Testis (tissue), 2 donors: Measurements from ENCODE around the gene KRT6B.

ENCODE experiments used
- CTCF ChIP-seq, 3 experiments: fragments of 450-650 bp in 2 of 3; fragments of 200-600 bp in 1 of 3; sonication (generic) in 1 of 3; IDR thresholded peaks; one replicate each; pipeline ENCODE4 v1.5.1; 2016 to 2019; ENCODE audit warnings: antibody characterized with exemption in 3 of 3, mild to moderate bottlenecking in 2 of 3, moderate library complexity in 1 of 3
- POLR2A ChIP-seq: fragments of 450-650 bp; IDR thresholded peaks from one replicate; pipeline ENCODE4 v1.6.1; 2017; ENCODE audit warnings: antibody characterized with exemption, mild to moderate bottlenecking, moderate library complexity

DNA sequence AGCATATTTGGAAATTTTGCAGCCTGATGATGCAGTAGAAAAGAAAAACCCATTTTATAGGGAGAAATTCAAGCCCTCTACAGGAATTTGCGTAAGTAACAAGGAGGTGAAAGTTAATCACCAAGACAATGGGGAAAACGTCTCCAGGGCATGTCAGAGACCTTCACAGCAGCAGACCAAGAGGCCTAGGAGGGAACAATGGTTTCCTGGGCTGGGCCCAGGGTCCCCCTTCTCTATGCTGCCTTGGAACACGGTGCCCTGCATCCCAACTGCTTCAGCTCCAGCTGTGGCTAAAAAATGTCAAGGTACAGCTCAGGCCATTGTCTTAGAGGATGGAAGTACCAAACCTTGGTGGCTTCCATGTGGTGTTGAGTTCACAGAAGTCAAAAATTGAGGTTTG is 28.1 kb upstream of the KRT6B start:
- TF ChIP-seq POLR2A (no peak), CTCF (IDR thresholded peaks at IDR 0.05) (no peak)
